ENCODE data around the gene CTNND2.

DNA sequence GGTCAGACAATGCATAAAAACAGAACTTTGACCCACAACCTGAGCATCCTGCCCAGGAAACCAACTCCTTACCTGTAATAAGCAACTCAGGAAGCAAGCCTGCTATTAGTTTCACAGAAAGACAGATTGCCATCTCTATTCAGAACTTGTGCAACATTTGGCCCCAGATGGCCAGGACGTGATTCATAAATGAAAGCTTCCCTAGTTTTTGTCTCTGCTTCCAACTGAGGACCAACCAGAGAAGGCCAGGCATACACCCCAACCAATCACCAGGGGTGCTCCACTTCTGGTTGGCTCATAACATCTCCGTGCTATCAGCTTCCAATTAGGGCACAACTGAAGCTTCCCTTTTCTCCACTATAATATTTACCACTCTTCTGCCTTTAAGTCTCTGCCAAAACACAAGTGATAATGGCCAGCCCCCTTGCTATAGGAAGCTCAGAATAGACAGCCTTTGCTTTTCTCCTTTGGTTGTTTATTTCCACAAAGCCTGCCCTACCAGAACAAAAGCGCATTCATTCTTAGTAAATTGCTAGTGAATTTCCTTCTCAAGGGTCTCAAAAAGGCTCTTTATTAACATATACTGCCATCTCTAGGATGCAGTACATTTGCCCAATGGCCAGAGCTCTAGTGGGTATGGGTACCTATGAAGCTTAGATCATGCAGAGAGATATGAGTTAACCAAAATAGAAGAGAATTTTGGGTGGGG lies 853.5 kb downstream of the CTNND2 start:
- TF ChIP-seq, protein P1, sequence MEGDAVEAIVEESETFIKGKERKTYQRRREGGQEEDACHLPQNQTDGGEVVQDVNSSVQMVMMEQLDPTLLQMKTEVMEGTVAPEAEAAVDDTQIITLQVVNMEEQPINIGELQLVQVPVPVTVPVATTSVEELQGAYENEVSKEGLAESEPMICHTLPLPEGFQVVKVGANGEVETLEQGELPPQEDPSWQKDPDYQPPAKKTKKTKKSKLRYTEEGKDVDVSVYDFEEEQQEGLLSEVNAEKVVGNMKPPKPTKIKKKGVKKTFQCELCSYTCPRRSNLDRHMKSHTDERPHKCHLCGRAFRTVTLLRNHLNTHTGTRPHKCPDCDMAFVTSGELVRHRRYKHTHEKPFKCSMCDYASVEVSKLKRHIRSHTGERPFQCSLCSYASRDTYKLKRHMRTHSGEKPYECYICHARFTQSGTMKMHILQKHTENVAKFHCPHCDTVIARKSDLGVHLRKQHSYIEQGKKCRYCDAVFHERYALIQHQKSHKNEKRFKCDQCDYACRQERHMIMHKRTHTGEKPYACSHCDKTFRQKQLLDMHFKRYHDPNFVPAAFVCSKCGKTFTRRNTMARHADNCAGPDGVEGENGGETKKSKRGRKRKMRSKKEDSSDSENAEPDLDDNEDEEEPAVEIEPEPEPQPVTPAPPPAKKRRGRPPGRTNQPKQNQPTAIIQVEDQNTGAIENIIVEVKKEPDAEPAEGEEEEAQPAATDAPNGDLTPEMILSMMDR (IDR thresholded peaks at IDR 0.05; ENCODE audit: low read length), result no peak
- TF ChIP-seq EZH2 (optimal IDR thresholded peaks at IDR 0.05; ENCODE audit: low read depth, low read length), result no peak
- TF ChIP-seq EZH2phosphoT487 (IDR thresholded peaks at IDR 0.05; ENCODE audit: low read length), result no peak
